NCI-H2029 treated with DMSO at 0.1 percent for 48 hours (cell line): ENCODE results near the gene FAM89B.
"Not testable (repeated sequence)": the region's sequence is repeated elsewhere in the genome, so short reads cannot be mapped to it uniquely, and the experiment has no call there.

Source experiments
- DNase-seq: peaks from one replicate; lab custom pipeline; 2025; lab: John Stamatoyannopoulos, UW

The FAM89B gene

GRCh38 chr11:65556470-65557279, 15.7 kb upstream of the FAM89B start:
- no peak for DNase-seq

- no peak for DNase-seq
Observed at GRCh38 chr11:65557280-65558001, 14.9 kb upstream of the FAM89B start.

GRCh38 chr11:65558002-65558929, 14.1 kb upstream of the FAM89B start, which contains the start of gene LTBP3:
Gene LTBP3 (minus strand): TSS chr11:65558359. CDS start chr11:65557959, 400 bp downstream.
- peak; percentile 26 for DNase-seq

GRCh38 chr11:65558930-65559509, 13.3 kb upstream of the FAM89B start:
- DNase-seq, result no peak

GRCh38 chr11:65559535-65559934, 12.8 kb upstream of the FAM89B start:
- DNase-seq, result no peak

GRCh38 chr11:65559951-65560537, 12.3 kb upstream of the FAM89B start:
- DNase-seq, result peak; percentile 79

- DNase-seq, result peak; percentile 31
Observed at GRCh38 chr11:65560555-65561418, 11.6 kb upstream of the FAM89B start.

- DNase-seq, result no peak
Observed at GRCh38 chr11:65562020-65562419, 10.3 kb upstream of the FAM89B start.

- DNase-seq, result no peak
Observed at GRCh38 chr11:65562788-65563187, 9.6 kb upstream of the FAM89B start.

GRCh38 chr11:65563601-65564000, 8.7 kb upstream of the FAM89B start:
- no peak for DNase-seq

- DNase-seq, result not testable (repeated sequence)
Observed at GRCh38 chr11:65564879-65565559, 7.3 kb upstream of the FAM89B start.

GRCh38 chr11:65565624-65566453, 6.5 kb upstream of the FAM89B start:
- no peak for DNase-seq

- no peak for DNase-seq
Observed at GRCh38 chr11:65569164-65569972, 3.0 kb upstream of the FAM89B start.

GRCh38 chr11:65569973-65570918, 2.1 kb upstream of the FAM89B start, which contains the start of gene ZNRD2:
Gene ZNRD2 (plus strand): TSS chr11:65570477. CDS start chr11:65570492, 15 bp downstream.
- peak; percentile 89 for DNase-seq

GRCh38 chr11:65571420-65571819, 918 bp upstream of the FAM89B start:
- DNase-seq, result no peak

- peak; percentile 44 for DNase-seq
Observed at GRCh38 chr11:65571940-65572339, 398 bp upstream of the FAM89B start.
